ENCODE results near the gene SCAPER. TPM values are rescaled to one million over a fixed set of nuclear protein-coding genes. Genes with fewer than 3 reads are reported as not detected.

The SCAPER gene
- polyA plus RNA-seq, 1 donor from 2014 or later = 77.1 TPM

DNA sequence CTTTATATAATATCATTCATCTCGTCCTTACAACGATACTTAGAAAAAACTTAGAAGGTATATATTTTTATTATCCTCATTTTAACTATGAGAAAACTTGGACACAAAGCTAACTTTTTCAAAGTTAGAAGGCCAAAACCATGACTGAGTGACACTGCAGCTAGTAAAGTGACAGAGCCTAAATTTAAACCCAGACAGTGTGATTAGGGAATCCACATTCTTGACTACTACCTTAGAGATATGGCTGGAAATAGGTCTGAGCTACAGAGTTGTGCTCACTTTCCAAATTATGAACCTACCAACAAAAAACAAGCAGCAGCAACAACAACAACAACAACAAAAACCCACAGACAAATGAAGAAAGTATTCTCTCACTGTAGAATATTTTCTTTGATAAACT is 236.2 kb downstream of the SCAPER start:
- Histone ChIP-seq H3F3A (ENCODE audit: insufficient read depth, low read length, poor library complexity, severe bottlenecking) (no peaks in the 10 kb centered on the region), H3K9ac (ENCODE audit: low read length) (no peak overlapping the region), H3K27me3 (ENCODE audit: insufficient read depth, low read depth, low read length) (no peaks in the 10 kb centered on the region), H2AFZ (ENCODE audit: low read depth, low read length) (no peak overlapping the region), H3K4me2 (ENCODE audit: low read length) (no peak overlapping the region), H3K36me3 (ENCODE audit: insufficient read depth, low read length) (no peaks in the 10 kb centered on the region), H3K4me3 (ENCODE audit: low read length) (no peak overlapping the region), H3K27ac (ENCODE audit: low read length) (no peak overlapping the region), H3K9me2 (ENCODE audit: insufficient read depth, low read length) (no peaks in the 10 kb centered on the region), H3K9me3 (ENCODE audit: low read length) (no peaks in the 10 kb centered on the region), H4K20me1 (ENCODE audit: insufficient read depth) (no peaks in the 10 kb centered on the region), H3K79me2 (replicated peaks; ENCODE audit: insufficient read depth, low read length) (no peaks in the 10 kb centered on the region)
- TF ChIP-seq, protein P1, sequence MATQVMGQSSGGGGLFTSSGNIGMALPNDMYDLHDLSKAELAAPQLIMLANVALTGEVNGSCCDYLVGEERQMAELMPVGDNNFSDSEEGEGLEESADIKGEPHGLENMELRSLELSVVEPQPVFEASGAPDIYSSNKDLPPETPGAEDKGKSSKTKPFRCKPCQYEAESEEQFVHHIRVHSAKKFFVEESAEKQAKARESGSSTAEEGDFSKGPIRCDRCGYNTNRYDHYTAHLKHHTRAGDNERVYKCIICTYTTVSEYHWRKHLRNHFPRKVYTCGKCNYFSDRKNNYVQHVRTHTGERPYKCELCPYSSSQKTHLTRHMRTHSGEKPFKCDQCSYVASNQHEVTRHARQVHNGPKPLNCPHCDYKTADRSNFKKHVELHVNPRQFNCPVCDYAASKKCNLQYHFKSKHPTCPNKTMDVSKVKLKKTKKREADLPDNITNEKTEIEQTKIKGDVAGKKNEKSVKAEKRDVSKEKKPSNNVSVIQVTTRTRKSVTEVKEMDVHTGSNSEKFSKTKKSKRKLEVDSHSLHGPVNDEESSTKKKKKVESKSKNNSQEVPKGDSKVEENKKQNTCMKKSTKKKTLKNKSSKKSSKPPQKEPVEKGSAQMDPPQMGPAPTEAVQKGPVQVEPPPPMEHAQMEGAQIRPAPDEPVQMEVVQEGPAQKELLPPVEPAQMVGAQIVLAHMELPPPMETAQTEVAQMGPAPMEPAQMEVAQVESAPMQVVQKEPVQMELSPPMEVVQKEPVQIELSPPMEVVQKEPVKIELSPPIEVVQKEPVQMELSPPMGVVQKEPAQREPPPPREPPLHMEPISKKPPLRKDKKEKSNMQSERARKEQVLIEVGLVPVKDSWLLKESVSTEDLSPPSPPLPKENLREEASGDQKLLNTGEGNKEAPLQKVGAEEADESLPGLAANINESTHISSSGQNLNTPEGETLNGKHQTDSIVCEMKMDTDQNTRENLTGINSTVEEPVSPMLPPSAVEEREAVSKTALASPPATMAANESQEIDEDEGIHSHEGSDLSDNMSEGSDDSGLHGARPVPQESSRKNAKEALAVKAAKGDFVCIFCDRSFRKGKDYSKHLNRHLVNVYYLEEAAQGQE (IDR thresholded peaks at IDR 0.05; ENCODE audit: borderline replicate concordance) = no peak
- TF ChIP-seq EZH2 (IDR thresholded peaks at IDR 0.05; ENCODE audit: borderline replicate concordance, insufficient read depth, low read length, poor library complexity, severe bottlenecking) = no peak
- TF ChIP-seq EP300 (conservative IDR thresholded peaks at IDR 0.05; ENCODE audit: poor library complexity, severe bottlenecking) = no peak
- no peak for TF ChIP-seq RAD21 (conservative IDR thresholded peaks at IDR 0.05)
- TF ChIP-seq, protein P2, sequence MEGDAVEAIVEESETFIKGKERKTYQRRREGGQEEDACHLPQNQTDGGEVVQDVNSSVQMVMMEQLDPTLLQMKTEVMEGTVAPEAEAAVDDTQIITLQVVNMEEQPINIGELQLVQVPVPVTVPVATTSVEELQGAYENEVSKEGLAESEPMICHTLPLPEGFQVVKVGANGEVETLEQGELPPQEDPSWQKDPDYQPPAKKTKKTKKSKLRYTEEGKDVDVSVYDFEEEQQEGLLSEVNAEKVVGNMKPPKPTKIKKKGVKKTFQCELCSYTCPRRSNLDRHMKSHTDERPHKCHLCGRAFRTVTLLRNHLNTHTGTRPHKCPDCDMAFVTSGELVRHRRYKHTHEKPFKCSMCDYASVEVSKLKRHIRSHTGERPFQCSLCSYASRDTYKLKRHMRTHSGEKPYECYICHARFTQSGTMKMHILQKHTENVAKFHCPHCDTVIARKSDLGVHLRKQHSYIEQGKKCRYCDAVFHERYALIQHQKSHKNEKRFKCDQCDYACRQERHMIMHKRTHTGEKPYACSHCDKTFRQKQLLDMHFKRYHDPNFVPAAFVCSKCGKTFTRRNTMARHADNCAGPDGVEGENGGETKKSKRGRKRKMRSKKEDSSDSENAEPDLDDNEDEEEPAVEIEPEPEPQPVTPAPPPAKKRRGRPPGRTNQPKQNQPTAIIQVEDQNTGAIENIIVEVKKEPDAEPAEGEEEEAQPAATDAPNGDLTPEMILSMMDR (IDR thresholded peaks at IDR 0.05; ENCODE audit: poor library complexity, severe bottlenecking) = no peak
- no peak for TF ChIP-seq POLR2AphosphoS5 (IDR thresholded peaks at IDR 0.05)
- no peak for TF ChIP-seq SMC3 (conservative IDR thresholded peaks at IDR 0.05; ENCODE audit: poor library complexity)

DNA sequence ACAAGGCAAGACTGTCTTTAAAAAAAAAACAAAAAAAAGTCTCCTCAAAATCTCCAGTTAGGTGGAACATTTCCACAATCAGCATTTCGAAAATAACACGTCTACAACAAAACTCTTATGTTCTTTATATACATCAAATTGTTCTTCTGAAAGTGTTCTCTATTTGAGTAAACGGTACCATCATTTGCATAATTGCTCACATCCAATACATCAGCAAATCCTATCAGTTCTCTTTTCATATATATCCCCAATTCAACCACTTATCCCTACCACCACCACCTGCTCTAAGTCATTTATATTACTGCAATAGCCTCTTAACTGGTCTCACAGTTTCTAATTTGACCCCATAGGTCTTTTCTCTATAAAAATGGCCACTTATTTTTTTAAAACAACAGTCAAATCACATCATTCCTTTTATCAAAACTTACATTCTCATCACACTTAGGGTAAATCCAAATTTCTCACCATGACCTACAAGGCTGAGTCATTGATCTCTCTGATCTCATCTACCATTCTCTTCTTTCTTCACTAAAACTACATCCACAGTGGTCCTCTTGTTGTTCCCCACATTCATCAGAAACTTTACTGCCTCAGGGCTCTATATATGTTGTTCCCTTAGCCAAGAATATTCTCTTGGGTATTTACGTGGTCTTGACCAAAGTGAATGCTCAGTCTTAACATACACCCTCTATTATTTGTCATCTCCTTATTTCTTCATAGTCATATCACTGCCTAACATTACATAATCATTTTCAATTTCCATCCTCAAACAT is 237.0 kb downstream of the SCAPER start:
- Histone ChIP-seq H3K36me3 (ENCODE audit: insufficient read depth, low read length) (no peaks in the 10 kb centered on the region), H3K27me3 (ENCODE audit: insufficient read depth, low read depth, low read length) (no peaks in the 10 kb centered on the region), H3F3A (ENCODE audit: insufficient read depth, low read length, poor library complexity, severe bottlenecking) (no peaks in the 10 kb centered on the region), H3K4me3 (ENCODE audit: low read length) (no peak overlapping the region), H3K27ac (ENCODE audit: low read length) (no peak overlapping the region), H3K9me2 (ENCODE audit: insufficient read depth, low read length) (no peaks in the 10 kb centered on the region), H3K4me2 (ENCODE audit: low read length) (no peak overlapping the region), H2AFZ (ENCODE audit: low read depth, low read length) (no peak overlapping the region), H3K79me2 (replicated peaks; ENCODE audit: insufficient read depth, low read length) (no peaks in the 10 kb centered on the region), H4K20me1 (ENCODE audit: insufficient read depth) (no peaks in the 10 kb centered on the region), H3K9ac (ENCODE audit: low read length) (no peak overlapping the region), H3K9me3 (ENCODE audit: low read length) (no peaks in the 10 kb centered on the region)
- TF ChIP-seq MXI1 (conservative IDR thresholded peaks at IDR 0.05; ENCODE audit: poor library complexity, severe bottlenecking) (no peak), RAD21 (conservative IDR thresholded peaks at IDR 0.05) (no peak), SMC3 (conservative IDR thresholded peaks at IDR 0.05; ENCODE audit: poor library complexity) (no peak), EP300 (conservative IDR thresholded peaks at IDR 0.05; ENCODE audit: poor library complexity, severe bottlenecking) (no peak), POLR2AphosphoS5 (IDR thresholded peaks at IDR 0.05) (no peak), TAF1 (IDR thresholded peaks at IDR 0.05; ENCODE audit: low read depth) (no peak)
- TF ChIP-seq, protein P1 (IDR thresholded peaks at IDR 0.05; ENCODE audit: borderline replicate concordance) = no peak
